Camera-type eye (tissue), 1 donor: ENCODE measurements around the gene CDK5. TPM values are rescaled to one million over a fixed set of nuclear protein-coding genes. Genes with fewer than 3 reads are reported as not detected.

Experiments used
- total RNA-seq: library from RNA; depleted of rRNA; stranded (reverse); fragments of >200 nt; gene quantifications from one replicate; pipeline ENCODE4 v1.2.3, GENCODE V29; 2014

CDK5 gene
- total RNA-seq: 18.6 TPM

DNA sequence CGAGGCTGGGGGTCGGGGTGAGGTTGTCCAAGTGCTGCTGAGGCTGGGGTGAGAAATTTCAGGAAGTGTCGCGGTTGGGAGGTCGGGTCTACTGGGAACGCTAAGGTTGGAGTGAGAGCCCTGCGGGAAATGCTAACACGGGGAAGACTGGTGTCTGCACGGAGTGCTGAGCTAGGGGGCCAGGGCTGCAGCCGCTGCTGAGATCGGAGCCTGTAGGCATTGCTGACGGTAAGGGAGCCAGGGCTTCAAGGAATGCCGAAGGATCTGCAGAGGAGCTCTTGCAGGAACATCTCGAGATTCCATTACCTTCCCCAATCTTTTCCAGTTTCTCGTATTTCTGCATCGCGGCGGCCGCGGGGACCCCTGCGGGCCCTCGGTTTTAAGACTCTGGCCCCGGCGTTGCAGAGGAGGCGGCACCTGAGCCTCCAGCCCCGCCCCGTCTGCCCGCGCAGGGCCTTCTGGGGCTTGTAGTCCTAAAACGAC lies at the start of gene CDK5:
Gene CDK5, minus strand, starts transcription at position 392 of the 483 bp plus-strand sequence. Its CDS starts 49 bp downstream, at position 343.

DNA sequence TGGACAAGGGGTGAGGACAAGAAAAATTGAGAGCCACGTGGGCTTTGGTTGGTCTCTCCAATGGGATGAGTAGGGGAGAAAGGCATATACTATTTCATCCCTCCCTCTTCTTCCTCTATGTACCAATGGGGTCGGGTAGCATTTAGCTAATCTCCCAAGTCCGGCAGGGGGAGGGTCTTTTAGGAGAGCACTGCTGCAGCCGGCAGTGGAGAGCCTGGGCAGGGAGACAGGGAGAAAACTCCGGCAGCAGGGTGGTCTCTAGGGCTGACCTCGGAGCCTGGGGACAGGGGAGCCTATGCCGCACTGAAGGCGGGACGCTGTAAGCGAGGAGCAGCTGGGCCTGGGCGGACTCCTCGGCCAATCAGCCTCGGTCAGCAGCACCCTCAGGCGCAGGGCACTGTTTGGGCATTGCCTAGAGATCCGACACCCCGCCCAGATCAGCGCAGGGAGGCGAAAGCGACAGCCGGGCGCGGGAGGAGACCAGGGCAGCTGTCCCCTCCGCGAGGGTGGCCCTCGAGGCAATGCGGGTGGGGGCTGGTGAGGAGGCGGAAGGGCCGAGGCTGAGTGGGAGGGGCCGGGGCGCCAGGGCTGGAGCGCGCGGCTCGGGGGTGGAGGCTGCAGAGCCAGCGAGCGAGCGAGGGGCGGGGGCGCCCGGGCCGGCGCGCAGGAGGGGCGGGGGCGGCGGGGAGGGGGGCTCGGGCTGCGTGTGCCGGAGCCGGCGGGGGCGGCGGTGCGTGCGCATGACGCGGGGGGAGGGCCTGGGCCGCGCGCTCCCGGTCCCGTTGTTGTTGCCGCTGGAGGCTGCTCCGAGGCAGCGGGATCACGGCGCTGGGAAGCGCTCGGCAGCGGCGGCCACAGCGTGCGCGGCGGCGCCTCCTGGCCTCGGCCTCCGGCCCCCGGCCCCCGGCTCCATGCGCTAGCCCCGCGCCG lies 28.3 kb upstream of the CDK5 start, which contains the start of gene AGAP3:
Gene AGAP3, plus strand, starts transcription at position 785 of the 930 bp plus-strand sequence. CDS start 267 bp downstream, outside the sequence.

DNA sequence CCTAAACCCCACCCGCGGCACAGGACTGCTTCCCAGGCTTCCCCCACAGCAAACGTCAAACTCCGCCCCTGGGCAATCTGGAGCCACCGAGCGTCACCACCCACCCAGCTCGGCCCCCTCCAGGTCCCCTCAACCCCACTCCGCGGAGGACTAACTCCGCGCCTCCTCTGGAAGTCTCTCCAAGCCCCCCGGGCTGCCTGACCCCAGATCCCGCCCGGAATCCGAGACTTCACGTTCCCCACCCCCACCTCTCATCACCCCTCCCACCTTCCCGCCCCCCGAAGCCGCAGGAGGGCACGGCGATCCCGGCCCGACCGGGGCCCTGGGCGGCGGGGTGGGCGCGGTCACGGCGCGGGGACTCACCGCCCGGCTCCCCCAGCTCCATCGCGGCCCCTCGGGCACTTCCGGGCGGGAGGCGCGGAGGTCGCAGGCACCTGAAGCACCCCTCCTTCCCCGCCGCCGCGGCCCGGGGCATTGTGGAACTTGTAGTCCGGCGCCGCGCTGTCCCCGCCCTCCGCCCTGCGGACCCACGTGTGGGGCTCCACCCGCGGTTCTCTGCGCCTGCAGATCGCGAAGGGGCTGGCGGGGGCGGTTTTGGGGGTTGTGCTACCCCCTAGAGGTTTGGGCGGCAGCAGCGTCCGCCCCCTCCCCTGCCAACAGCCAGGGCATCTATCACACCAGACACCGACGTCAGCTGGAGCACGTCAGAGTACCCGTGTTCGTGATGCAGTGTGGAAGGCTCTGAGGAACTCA lies 25.6 kb upstream of the CDK5 start, which contains the start of gene TMUB1:
Gene TMUB1, minus strand, starts transcription at position 423 of the 753 bp plus-strand sequence. CDS start 930 bp downstream, outside the sequence.

DNA sequence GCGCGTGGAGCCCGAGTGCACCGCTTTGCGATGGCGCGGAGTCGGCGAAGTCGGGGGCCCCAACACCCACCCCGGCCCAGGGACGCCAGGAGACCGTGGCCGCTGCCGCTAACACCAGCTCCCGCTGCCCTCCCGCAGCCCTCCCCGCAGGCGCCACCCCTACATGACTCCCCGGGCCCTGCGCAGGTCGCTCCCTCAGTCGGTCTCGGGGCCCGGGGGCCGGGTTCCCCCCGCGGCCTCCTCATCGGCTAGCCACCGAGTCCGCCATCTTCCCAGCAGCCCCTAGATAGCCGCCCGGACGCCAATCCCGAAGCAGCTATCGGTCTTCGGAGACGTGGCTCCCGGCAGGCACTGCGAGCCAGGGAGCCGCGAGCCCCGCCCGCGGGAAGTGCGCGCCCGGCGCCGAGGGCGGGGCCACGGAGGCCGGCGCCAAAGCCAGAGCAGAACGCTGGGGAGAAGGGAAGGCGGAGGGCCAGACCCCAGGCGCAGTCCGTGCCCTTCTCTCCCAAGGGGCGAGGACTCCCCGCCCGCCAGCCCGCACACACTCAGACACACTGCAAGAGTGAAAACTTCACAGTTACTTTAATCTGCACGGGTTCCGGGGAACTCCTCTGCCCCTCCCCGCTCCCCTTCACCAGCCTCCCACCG lies 22.9 kb upstream of the CDK5 start, which contains the start of gene FASTK:
Gene FASTK, minus strand, starts transcription at position 288 of the 648 bp plus-strand sequence. Its CDS starts 43 bp downstream, at position 245.

DNA sequence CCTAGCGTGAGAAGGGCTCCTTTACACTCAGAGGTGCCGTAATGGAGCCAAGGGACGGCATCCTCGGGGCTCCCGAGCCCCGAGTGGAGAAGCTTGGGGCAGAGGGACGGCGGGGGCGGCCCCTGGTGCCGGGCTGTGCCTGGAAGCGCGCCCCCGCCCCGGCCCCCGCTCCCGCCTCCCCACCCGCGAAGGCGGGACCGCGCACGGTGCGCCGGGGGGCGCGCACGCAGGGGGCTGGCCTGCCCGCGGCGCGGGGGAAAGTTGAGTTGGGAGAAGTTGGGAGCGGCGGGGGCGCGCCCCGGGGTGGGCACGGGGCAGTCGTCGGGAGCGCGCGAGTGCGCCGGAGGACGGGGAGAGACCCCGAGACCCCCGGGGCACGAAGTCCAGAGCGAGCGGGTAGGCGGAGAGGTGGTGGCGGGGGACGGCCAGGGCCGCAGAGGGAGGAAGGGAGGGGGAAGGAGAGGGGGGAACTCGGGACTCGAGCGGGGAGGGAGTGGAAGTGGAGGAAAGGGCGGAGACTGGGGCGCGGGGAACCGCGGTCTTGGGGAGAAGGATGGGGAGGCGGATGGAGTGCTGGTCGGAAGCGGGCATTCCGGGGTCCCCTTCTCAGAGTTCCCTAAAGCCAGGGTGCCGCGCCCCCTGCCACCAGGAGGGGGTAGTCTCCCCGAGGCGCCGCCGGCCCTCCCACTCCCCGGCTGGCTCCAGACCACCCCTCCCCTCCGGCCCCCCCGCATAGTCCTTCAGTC lies 1.8 kb upstream of the CDK5 start, which contains the start of gene SLC4A2:
Gene SLC4A2, plus strand, starts transcription at position 223 of the 746 bp plus-strand sequence. CDS start 2,399 bp downstream, outside the sequence.

DNA sequence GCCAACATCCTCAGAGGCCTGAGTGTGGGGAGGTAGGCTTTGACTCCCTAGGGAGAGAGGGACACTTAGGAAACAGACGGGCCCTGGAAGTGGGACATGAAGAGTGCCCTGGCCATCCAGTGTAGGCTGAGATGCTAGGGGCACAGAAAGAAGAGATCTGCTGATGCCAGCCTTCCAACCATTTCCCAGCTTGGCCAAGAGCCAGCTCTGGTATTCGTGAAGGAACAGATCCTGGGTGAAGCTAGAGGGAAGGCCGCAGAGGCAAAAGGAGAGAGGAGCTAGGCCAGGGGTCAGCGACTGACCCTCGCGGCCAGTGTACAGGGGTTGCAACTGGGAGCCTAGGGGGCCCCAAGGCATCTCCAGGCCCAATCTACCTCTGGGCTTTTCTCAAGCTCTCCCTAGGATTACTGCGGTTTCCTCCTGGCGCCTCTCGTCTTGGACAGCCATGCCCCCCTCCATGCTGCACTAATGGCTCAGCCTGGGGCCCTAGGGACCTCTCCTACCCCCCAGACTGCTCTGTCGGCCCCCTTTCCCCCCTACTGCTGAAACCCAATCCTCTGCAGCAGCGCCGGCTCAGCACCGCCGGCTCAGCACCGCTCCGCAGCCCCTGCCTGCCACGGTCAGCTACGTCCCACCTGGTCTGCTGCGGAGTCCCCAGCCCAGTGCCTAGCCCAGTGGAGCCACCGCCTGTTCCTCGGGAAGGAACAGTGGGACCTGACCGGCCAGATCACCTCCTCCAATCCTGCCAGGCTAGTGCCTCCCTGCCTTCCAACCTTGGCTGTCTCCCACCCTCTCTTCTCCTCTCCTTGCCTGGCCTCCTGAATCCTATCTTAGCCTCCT lies 9.5 kb downstream of the CDK5 start, which contains the start of gene ASIC3:
Gene ASIC3, plus strand, starts transcription at position 556 of the 840 bp plus-strand sequence. CDS start 355 bp downstream, outside the sequence.

DNA sequence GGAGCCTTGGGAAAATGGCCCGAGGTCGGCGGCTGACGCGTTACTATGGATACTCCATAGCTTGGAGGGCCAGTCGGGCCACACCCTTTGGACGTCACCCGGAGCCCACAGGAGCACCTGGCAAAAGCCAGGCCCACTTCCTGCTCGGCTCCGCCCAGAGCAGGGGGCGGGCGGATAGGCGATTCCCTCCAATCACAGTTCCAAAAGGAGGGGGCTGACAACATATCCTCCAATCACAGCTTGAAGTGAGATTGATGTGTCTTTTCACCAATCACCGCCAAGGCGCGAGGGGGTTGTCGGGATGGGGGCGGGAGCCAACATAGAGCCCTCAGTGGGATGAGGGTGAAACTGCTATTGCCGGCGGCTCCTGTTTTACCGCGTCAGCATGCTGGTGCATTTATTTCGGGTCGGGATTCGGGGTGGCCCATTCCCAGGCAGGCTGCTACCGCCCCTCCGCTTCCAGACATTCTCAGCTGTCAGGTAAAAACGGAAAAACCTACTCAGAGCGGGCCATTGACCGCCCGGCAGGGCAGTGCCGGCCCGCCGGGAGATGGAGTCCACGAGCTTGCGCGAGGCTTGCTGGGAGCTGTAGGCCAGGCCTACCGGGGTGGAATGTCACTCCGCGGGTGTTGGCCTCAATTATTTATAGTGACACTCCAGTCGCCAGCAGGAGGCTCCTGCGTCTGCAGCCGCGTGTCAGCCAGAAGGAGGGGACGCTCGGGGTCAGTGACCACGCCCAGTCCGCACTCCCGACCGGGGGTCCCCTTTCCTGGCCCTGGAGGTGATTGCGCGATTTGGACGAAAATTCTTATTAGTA lies 29.4 kb downstream of the CDK5 start, which contains the start of gene ABCB8:
Gene ABCB8, plus strand, starts transcription at position 320 of the 817 bp plus-strand sequence. Its CDS starts 66 bp downstream, at position 386.

DNA sequence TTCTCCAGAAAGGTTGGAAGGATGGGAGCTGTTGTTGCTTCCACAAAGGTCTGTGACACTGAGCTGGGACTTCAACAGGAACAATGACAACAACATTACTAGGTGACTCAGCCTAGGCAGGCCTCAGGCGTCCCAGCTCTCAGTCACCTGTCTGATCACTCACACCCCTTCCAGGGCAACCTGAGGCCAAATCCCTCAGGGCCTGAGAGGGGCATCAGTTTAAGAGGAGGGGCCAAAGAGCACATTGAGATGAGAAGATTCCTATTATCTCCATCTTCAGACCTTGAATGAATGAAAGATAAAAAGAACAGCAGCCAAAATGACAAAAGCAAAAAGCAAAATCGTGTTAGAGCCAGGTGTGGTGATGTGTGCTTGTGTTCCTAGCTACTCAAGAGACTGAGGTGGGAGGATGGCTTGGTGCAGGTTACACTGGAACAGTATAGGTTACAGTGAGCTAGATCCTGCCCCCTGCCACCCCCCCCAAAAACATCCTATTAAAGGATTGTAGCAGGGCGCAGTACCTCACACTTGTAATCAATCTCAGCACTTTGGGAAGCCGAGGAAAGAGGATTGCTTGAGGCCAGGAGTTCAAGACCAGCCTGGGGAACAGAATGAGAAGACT lies 33.2 kb downstream of the CDK5 start, which contains the start of gene ATG9B:
Gene ATG9B, minus strand, starts transcription at position 60 of the 622 bp plus-strand sequence. CDS start 71 bp downstream, outside the sequence.

Other genes with a start within 250 kb of the CDK5 start
- not detected for gene AOC1, start 205.4 kb downstream of the CDK5 start, total RNA-seq
- gene KCNH2, start 79.6 kb downstream of the CDK5 start, total RNA-seq: 22.7 TPM
- gene NOS3, start 66.9 kb downstream of the CDK5 start, total RNA-seq: 7.9 TPM
- 1.9 TPM for gene ATG9B, start 33.4 kb downstream of the CDK5 start, total RNA-seq
- gene ABCB8, start 29.4 kb downstream of the CDK5 start, total RNA-seq: 23.3 TPM
- gene ASIC3, start 9.4 kb downstream of the CDK5 start, total RNA-seq: 4.4 TPM
- 69.0 TPM for gene SLC4A2, start 1.7 kb upstream of the CDK5 start, total RNA-seq
- 65.1 TPM for gene FASTK, start 22.9 kb upstream of the CDK5 start, total RNA-seq
- 21.1 TPM for gene TMUB1, start 25.6 kb upstream of the CDK5 start, total RNA-seq
- 68.7 TPM for gene AGAP3, start 28.6 kb upstream of the CDK5 start, total RNA-seq
- gene GBX1, start 109.8 kb upstream of the CDK5 start, total RNA-seq: not detected
- gene ASB10, start 129.4 kb upstream of the CDK5 start, total RNA-seq: 0.44 TPM
- gene H2BK1, start 152.6 kb upstream of the CDK5 start, total RNA-seq: not detected
- 32.5 TPM for gene ABCF2, start 169.3 kb upstream of the CDK5 start, total RNA-seq
- 31.4 TPM for gene CHPF2, start 174.6 kb upstream of the CDK5 start, total RNA-seq
- 64.0 TPM for gene SMARCD3, start 190.8 kb upstream of the CDK5 start, total RNA-seq